ENCODE data around the gene GPT2. TPM values are rescaled to one million over a fixed set of nuclear protein-coding genes. Genes with fewer than 3 reads are reported as not detected.

The GPT2 gene
- total and polyA plus RNA-seq, 5 donors: 4.0 to 6.8 (median 4.6) TPM

DNA sequence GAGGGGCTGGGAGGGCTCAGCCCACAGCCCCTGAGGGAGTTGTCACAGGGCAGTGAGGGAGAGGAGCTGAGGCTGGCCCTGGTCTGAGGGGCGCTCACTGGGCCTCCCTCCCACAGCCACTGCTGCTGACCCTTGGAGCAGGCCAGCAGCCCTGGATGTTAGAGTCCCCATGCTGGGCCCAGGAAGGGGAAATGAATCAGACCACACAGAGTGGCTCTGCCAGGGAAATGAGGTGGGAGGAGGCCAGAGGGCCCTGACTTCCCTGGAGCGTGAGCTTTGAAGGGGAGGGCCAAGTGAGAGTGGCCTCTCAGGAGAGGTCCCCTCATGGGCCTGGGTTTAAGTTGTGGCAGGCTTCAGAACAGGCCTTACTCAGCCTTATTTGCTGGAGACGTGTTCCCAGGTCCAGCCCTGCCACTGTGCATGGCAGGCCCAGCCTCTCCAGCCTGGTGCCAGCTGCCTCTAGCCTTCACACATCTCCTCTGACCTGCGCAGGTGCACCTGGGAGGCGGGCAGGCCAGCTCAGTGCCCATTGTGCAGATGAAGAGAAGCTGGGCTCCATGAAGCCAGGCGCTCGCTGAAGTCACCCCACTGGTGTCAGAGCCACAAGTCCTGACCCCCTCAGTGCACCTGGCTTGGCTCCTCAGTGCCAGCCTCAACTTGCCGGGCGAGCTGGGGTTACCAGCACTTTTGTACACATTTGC, 15.4 kb downstream of the GPT2 start:
- no peak overlapping the region for H3K4me3 ChIP-seq (ENCODE audit: low read length)
- no peak for DNase-seq
- 90% methylated on average over 9 of the region's 9 CpGs for WGBS
- no peaks in the 10 kb centered on the region for H3K9me3 ChIP-seq (ENCODE audit: control insufficient read depth, low read length)
- no peak overlapping the region for H3K27ac ChIP-seq (ENCODE audit: low read length)
- no peaks in the 10 kb centered on the region for H3K27me3 ChIP-seq (ENCODE audit: control insufficient read depth, insufficient read depth)
- no peak for ATAC-seq
- intact Hi-C loops (cut with DNase I): no loop called here
- peaks cover 3% of the 10 kb centered on the region for H3K4me1 ChIP-seq (ENCODE audit: control insufficient read depth, insufficient read depth, low read length)

GRCh38 chr16:46900455-46901235, 16.5 kb downstream of the GPT2 start:
- intact Hi-C loops (cut with DNase I): no loop called here
- Histone ChIP-seq H3K4me1 (ENCODE audit: control insufficient read depth, insufficient read depth, low read length) (peaks cover 3% of the 10 kb centered on the region), H3K9me3 (ENCODE audit: control insufficient read depth, low read length) (no peaks in the 10 kb centered on the region), H3K4me3 (ENCODE audit: low read length) (no peak overlapping the region), H3K27me3 (ENCODE audit: control insufficient read depth, insufficient read depth) (no peaks in the 10 kb centered on the region), H3K27ac (ENCODE audit: low read length) (no peak overlapping the region)
- ATAC-seq: no peak
- WGBS: 90% methylated on average over 19 of the region's 19 CpGs
- DNase-seq: no peak

- ATAC-seq: no peak
- 93% methylated on average over 8 of the region's 8 CpGs for WGBS
Observed at GRCh38 chr16:46901709-46902108, 17.5 kb downstream of the GPT2 start.

GRCh38 chr16:46903255-46903905, 19.2 kb downstream of the GPT2 start:
- H3K27ac ChIP-seq (ENCODE audit: low read length): no peak overlapping the region
- DNase-seq: no peak

More at GRCh38 chr16:46901709-46902108, 17.5 kb downstream of the GPT2 start:
- no peaks in the 10 kb centered on the region for H3K4me1 ChIP-seq (ENCODE audit: control insufficient read depth, insufficient read depth, low read length)
- no peak overlapping the region for H3K4me3 ChIP-seq (ENCODE audit: low read length)
- no peaks in the 10 kb centered on the region for H3K9me3 ChIP-seq (ENCODE audit: control insufficient read depth, low read length)
- DNase-seq: no peak
- no peak overlapping the region for H3K27ac ChIP-seq (ENCODE audit: low read length)
- intact Hi-C loops (cut with DNase I): no loop called here
- no peaks in the 10 kb centered on the region for H3K27me3 ChIP-seq (ENCODE audit: control insufficient read depth, insufficient read depth)

DNA sequence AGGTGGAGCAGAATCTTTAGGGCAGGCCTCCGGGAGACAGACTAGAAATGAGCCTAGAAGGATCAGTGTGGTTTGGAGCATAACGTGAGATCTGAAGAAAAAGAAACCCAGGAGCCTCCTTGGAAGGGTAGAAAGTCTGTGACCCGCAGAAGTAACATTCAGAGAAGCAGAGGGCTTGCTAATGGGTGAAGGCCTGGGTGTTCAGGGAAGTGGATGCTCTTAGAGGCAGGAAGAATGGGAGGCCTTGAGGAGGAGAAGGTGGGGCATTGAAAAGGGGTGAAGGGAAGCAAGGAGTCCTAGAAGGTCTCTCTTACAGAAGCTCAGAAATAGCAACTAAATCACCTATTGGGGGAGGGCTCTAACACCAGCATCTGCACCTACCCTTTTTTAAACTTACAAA, 20.3 kb downstream of the GPT2 start:
- Histone ChIP-seq H3K9me3 (ENCODE audit: control insufficient read depth, low read length) (no peaks in the 10 kb centered on the region), H3K27me3 (ENCODE audit: control insufficient read depth, insufficient read depth) (no peaks in the 10 kb centered on the region), H3K4me1 (ENCODE audit: control insufficient read depth, insufficient read depth, low read length) (no peaks in the 10 kb centered on the region), H3K4me3 (ENCODE audit: low read length) (no peak overlapping the region), H3K27ac (ENCODE audit: low read length) (no peak overlapping the region)
- WGBS: 97% methylated on average over 3 of the region's 3 CpGs
- no peak for ATAC-seq
- no peak for DNase-seq
- intact Hi-C loops (cut with DNase I): no loop called here

More at GRCh38 chr16:46903255-46903905, 19.2 kb downstream of the GPT2 start:
- WGBS: 93% methylated on average over 5 of the region's 5 CpGs
- no peaks in the 10 kb centered on the region for H3K4me1 ChIP-seq (ENCODE audit: control insufficient read depth, insufficient read depth, low read length)
- intact Hi-C loops (cut with DNase I): no loop called here
- no peak overlapping the region for H3K4me3 ChIP-seq (ENCODE audit: low read length)
- ATAC-seq: no peak
- H3K9me3 ChIP-seq (ENCODE audit: control insufficient read depth, low read length): no peaks in the 10 kb centered on the region
- H3K27me3 ChIP-seq (ENCODE audit: control insufficient read depth, insufficient read depth): no peaks in the 10 kb centered on the region

DNA sequence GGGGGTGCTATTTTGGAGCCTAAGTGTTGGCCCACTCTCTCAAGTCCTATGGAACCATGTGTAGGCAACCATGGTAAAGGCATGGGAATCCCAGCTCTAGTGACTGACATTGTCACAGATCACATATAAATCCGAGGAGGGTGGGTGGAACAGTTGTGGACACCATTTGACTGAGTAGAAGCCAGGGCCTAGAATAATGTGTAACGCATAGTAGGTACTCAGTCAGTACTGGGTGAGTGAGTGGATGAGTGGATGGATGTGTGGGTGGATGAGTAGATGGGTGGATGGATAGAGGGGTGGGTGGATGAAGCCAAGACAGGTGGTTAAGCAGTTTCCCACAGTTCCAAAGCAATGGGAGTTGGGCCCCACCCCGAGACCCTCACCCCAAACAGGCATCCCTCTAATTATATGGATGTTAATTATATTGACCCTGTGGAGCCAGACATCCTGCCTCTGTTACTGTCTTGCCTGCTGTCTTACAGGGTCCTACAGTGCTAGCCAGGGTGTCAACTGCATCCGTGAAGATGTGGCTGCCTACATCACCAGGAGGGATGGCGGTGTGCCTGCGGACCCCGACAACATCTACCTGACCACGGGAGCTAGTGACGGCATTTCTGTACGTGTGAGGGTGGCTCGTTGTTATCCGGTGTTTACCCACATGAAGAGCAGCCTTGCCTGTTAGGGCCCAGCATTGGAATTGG, 22.3 kb downstream of the GPT2 start:
- intact Hi-C loops (cut with DNase I): loop anchor here (2.0 to 5.0 kb wide), 4 partner anchors 49 to 234 kb away; no protein-coding TSS in a partner anchor
- no peaks in the 10 kb centered on the region for H3K27me3 ChIP-seq (ENCODE audit: control insufficient read depth, insufficient read depth)
- WGBS: 92% methylated on average over 12 of the region's 12 CpGs
- H3K4me1 ChIP-seq (ENCODE audit: control insufficient read depth, insufficient read depth, low read length): no peaks in the 10 kb centered on the region
- no peak for DNase-seq
- H3K27ac ChIP-seq (ENCODE audit: low read length): no peak overlapping the region
- no peak overlapping the region for H3K4me3 ChIP-seq (ENCODE audit: low read length)
- ATAC-seq: no peak
- no peaks in the 10 kb centered on the region for H3K9me3 ChIP-seq (ENCODE audit: control insufficient read depth, low read length)

GRCh38 chr16:46907061-46907774, 23.1 kb downstream of the GPT2 start:
- ATAC-seq (no peak), DNase-seq (no peak)
- WGBS: 86% methylated on average over 12 of the region's 12 CpGs
- H3K4me3 ChIP-seq (ENCODE audit: low read length): no peak overlapping the region
- H3K9me3 ChIP-seq (ENCODE audit: control insufficient read depth, low read length): no peaks in the 10 kb centered on the region
- intact Hi-C loops (cut with DNase I): loop anchor here (2.0 to 5.0 kb wide), 4 partner anchors 50 to 235 kb away; no protein-coding TSS in a partner anchor
- no peaks in the 10 kb centered on the region for H3K4me1 ChIP-seq (ENCODE audit: control insufficient read depth, insufficient read depth, low read length)
- no peaks in the 10 kb centered on the region for H3K27me3 ChIP-seq (ENCODE audit: control insufficient read depth, insufficient read depth)
- H3K27ac ChIP-seq (ENCODE audit: low read length): no peak overlapping the region

DNA sequence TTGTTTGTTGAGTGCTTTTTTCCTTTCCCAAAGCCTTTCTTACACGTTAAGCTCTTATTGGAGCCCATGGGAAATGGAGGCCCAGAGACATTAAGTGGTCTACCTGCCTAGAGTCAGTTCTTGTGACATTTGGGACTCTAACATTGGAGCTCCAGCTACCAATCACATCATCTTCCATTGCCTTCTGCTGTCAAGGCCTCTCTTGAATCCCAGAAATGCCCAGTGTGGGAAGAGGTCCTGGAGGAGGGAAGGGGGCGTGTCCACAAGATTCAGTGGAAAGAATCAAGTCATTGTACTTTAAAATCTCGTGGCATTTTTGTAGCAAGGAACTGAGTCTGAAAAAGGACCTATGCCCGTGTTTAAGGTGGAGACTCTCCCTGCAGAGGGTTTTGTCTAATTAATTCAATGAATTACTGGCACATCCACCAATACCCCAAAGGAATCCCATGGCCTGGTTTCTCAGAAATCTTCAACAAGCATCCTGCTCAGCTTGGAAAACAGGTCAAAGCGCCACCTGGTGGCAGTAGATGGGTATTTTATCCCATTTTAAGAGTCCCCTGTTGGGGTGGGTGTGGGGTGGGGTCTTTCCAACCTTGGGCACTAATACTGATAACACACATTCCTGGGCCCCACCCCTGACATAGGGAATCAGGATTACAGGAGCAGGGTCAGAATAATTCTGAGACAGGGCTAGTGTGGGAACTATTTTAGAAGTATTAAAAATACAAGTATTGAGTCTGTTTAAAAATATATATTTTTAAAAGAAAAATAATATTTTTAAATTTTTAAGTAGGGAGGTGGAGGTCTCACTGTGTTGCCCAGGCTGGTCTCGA, 24.6 kb downstream of the GPT2 start:
- no peaks in the 10 kb centered on the region for H3K27me3 ChIP-seq (ENCODE audit: control insufficient read depth, insufficient read depth)
- no peak overlapping the region for H3K27ac ChIP-seq (ENCODE audit: low read length)
- no peak overlapping the region for H3K4me3 ChIP-seq (ENCODE audit: low read length)
- no peaks in the 10 kb centered on the region for H3K4me1 ChIP-seq (ENCODE audit: control insufficient read depth, insufficient read depth, low read length)
- WGBS: 46% methylated on average over 6 of the region's 6 CpGs
- ATAC-seq (peak; percentile 54 to 74), DNase-seq (peak in 1 of 3 donors; percentile 60)
- H3K9me3 ChIP-seq (ENCODE audit: control insufficient read depth, low read length): no peaks in the 10 kb centered on the region
- intact Hi-C loops (cut with DNase I): loop anchor here in 3 of 4 donors (2.0 to 5.0 kb wide), 4 partner anchors 51 to 236 kb away; no protein-coding TSS in a partner anchor

GRCh38 chr16:46911038-46911437, 26.9 kb downstream of the GPT2 start:
- Histone ChIP-seq H3K4me3 (ENCODE audit: low read length) (no peak overlapping the region), H3K27me3 (ENCODE audit: control insufficient read depth, insufficient read depth) (no peaks in the 10 kb centered on the region), H3K4me1 (ENCODE audit: control insufficient read depth, insufficient read depth, low read length) (no peaks in the 10 kb centered on the region), H3K27ac (ENCODE audit: low read length) (no peak overlapping the region), H3K9me3 (ENCODE audit: control insufficient read depth, low read length) (no peaks in the 10 kb centered on the region)
- intact Hi-C loops (cut with DNase I): no loop called here
- ATAC-seq (no peak), DNase-seq (no peak)
- WGBS: 62% methylated on average over 3 of the region's 3 CpGs

Measured in right cardiac atrium (tissue), 5 donors.